SJSA1 (cell line): ENCODE measurements around the gene CARD11. TPM values are rescaled to one million over a fixed set of nuclear protein-coding genes. Genes with fewer than 3 reads are reported as not detected.
"Not testable (repeated sequence)": the region's sequence is repeated elsewhere in the genome, so short reads cannot be mapped to it uniquely, and the experiment has no call there.

ENCODE experiments used
- DNase-seq, 2 experiments: peaks; one replicate each; pipeline ENCODE4 v3.0.0-alpha.2; 2015 to 2020; ENCODE audit warnings: low spot score in 2 of 2, low read depth in 1 of 2
- H3K27ac ChIP-seq: fragments of 250-450 bp; sonication (Bioruptor Pico); 2 replicates; pipeline ENCODE4 v1.5.1; 2020; ENCODE audit warnings: mild to moderate bottlenecking, moderate library complexity
- H3K27me3 ChIP-seq: fragments of 250-450 bp; sonication (Bioruptor Pico); replicated peaks from 2 replicates; pipeline ENCODE4 v1.5.1; 2020; ENCODE audit warnings: mild to moderate bottlenecking, moderate library complexity
- H3K36me3 ChIP-seq: fragments of 250-450 bp; sonication (Bioruptor Pico); 2 replicates; pipeline ENCODE4 v1.5.1; 2020; ENCODE audit warnings: mild to moderate bottlenecking
- H3K4me1 ChIP-seq: fragments of 250-450 bp; sonication (Bioruptor Pico); replicated peaks from 2 replicates; pipeline ENCODE4 v1.6.1; 2021; ENCODE audit warnings: mild to moderate bottlenecking
- H3K4me3 ChIP-seq: fragments of 250-450 bp; sonication (Bioruptor Pico); 2 replicates; pipeline ENCODE4 v1.5.1; 2020; ENCODE audit warnings: mild to moderate bottlenecking
- H3K9me3 ChIP-seq: fragments of 250-450 bp; sonication (Bioruptor Pico); replicated peaks from 2 replicates; pipeline ENCODE4 v1.5.1; 2020; ENCODE audit warnings: mild to moderate bottlenecking
- total RNA-seq: library from RNA; depleted of rRNA; stranded (reverse); fragments of >200 nt; shearing (Covaris generic); gene quantifications from 2 replicates; pipeline ENCODE4 v1.2.3, GENCODE V29; 2014

The CARD11 gene
- total RNA-seq, 1 experiment from 2014 or later = 0.50 TPM

DNA sequence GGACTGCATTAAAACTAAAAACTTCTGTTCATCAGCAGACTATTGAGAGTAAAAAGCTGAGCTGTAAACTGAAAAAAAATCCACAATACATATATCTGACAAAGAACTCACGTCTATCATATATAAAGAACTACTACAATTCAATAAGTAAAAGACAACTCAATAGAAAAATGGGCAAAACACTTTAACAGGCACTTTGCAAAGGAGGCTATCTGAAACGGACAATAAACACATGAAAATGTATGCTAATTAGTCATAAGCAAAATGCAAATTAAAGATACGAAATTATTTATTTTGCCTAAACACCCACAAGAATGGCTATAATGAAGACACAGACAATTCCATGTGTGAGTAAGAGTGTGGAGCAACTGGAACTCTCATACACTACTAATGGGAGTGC is 18.1 kb downstream of the CARD11 start:
- Histone ChIP-seq H3K9me3 (no peaks in the 10 kb centered on the region), H3K4me3 (no peak overlapping the region), H3K27ac (no peak overlapping the region), H3K36me3 (no peaks in the 10 kb centered on the region), H3K4me1 (peaks cover 21% of the 10 kb centered on the region), H3K27me3 (no peaks in the 10 kb centered on the region)
- DNase-seq = no peak

DNA sequence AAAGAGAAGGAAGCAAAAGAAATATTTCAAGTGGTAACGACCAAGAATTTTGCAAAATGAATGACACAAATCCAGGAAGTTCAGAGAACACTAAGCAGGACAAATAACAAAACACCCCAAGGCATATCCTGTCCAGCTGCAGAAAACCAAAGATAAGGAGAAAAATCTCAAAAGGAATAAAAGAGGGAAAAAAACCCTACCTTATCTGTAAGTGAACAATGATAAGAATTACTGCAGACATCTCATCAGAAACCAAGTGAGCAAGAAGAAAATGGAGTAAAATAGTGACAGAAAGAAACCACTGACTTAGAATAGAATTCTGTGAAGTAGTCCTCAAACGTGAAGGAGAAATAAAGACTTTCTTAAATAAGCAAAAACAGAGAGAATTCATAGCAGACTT is 21.8 kb downstream of the CARD11 start:
- no peak for DNase-seq
- H3K27ac ChIP-seq = no peak overlapping the region
- no peaks in the 10 kb centered on the region for H3K36me3 ChIP-seq
- H3K9me3 ChIP-seq = peaks cover 3% of the 10 kb centered on the region
- no peak overlapping the region for H3K4me3 ChIP-seq
- H3K27me3 ChIP-seq = no peaks in the 10 kb centered on the region
- no peaks in the 10 kb centered on the region for H3K4me1 ChIP-seq

DNA sequence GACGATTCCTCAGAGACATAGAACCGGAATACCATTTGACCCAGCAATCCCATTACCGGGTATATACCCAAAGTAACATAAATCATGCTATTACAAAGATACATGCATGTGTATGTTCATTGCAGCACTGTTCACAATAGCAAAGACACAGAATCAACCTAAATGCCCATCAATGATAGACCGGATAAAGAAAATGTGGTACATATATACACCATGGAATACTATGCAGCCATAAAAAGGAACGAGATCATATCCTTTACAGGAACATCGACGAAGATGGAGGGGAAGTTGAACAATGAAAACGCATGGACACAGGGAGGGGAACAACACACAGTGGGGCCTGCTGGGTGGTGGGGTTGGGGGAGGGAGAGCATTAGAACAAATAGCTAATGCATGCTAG is 22.4 kb downstream of the CARD11 start:
- not testable (repeated sequence) for H3K27ac ChIP-seq, H3K27me3 ChIP-seq, H3K36me3 ChIP-seq, H3K9me3 ChIP-seq, DNase-seq, H3K4me3 ChIP-seq, H3K4me1 ChIP-seq

DNA sequence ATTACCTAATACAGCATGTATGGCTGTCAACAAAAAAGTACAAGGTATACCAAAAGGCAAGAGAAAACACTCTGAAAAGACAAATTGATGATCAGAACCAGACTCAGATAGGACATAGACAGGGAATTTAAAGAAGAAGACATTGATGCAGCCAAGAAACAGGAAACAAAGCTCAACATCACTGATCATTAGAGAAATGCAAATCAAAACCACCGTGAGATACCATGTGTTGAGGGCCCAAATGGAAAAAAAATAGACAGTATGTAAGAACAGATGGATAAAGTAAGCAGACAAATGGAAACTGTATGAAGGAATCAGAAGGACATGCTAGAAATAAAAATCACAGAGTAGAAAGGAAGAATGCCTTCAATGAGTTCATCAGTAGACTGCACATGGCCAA is 23.3 kb downstream of the CARD11 start:
- no peak overlapping the region for H3K4me3 ChIP-seq
- H3K27ac ChIP-seq = no peak overlapping the region
- peaks cover 3% of the 10 kb centered on the region for H3K9me3 ChIP-seq
- no peak for DNase-seq
- no peaks in the 10 kb centered on the region for H3K27me3 ChIP-seq
- no peaks in the 10 kb centered on the region for H3K4me1 ChIP-seq
- H3K36me3 ChIP-seq = no peaks in the 10 kb centered on the region

DNA sequence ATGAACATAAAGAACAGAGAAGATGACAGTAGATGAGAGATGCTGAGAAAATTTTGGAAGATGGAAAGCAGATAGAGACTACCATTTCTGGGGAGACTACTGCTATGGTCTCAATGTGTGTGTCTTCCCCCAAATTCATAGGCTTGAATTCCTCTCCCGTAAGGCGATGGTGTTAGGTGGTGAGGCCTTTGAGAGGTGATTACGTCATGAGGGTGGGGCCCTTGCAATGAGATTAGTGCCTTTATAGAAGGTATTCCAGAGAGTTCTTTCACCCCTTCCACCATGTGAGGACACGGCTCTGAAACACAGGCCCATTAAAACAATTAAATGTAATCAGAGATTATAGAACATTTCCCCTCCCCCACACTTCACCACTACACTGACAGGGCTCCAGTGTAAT is 23.9 kb downstream of the CARD11 start:
- Histone ChIP-seq H3K27me3 (no peaks in the 10 kb centered on the region), H3K4me1 (no peaks in the 10 kb centered on the region), H3K27ac (no peak overlapping the region), H3K9me3 (peaks cover 3% of the 10 kb centered on the region), H3K4me3 (no peak overlapping the region), H3K36me3 (no peaks in the 10 kb centered on the region)
- DNase-seq = no peak

DNA sequence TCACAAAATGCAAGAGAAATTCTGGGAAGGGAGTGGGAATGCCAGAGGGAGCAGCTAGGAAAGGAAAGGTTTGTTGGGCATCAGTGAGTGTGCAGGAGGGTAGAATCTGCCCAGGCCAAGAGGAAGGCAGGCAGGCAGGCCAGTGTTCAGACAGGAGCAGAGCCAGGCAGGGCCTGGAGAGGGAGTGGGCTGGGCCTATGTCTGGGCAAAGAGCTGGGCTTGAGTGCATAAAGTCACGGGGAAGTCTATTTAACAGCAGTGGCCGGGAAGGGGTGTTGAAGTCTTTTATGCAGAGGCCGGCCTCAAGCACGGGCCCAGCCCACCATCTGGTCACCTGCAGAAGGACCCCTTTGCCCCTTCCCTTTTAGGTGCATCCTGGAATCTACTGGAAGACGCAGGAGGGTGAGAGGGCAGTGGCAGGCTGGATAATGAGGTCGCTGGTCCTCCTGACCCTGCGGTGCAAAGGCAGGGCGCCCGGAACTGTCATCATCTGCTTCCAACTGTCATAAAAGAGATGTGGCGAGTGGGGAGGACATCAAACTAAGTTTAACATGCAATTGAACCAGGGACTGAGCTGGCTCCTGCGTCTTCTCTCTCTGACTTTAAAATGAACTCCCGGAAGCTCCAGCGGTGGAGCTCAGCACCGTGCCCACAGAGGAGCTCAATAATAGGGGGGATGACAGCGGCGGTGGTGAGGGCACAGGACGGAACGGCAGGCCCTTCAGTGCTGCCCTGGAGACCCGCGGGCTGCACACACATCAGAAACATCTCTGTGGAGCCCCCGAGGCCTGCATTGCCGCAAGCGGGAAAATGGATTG is 29.5 kb downstream of the CARD11 start:
- H3K4me1 ChIP-seq = no peaks in the 10 kb centered on the region
- H3K36me3 ChIP-seq = no peaks in the 10 kb centered on the region
- H3K27me3 ChIP-seq = no peaks in the 10 kb centered on the region
- no peak overlapping the region for H3K27ac ChIP-seq
- no peaks in the 10 kb centered on the region for H3K9me3 ChIP-seq
- no peak overlapping the region for H3K4me3 ChIP-seq
- no peak for DNase-seq

DNA sequence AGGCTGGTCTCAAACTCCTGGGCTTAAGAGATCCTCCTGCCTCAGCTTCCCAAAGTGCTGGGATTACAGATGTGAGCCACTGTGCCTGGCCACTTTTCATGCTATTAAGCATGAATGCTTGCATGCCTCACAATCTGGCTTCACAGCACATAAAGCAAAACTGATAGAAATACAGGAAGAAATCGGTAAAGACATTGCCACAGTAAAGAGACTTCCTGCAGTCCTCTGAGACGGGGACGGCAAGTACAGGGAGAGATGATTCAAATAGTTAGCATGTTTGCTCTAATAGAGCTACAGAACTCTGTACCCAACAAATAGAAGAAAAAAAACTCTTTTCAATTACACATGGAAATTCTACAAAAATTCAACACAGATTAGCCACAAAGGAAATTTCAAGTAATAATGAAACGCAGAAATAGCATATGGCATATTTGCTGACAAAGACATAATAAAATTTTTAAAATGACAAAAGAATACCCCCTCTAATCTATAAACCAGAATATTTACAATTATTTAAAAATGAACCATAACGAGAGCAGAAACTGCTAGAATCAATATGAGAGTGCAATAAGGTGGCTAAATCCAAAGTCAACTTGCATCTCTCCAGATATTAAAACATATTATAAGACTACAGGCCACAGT is 32.3 kb downstream of the CARD11 start:
- no peaks in the 10 kb centered on the region for H3K36me3 ChIP-seq
- no peaks in the 10 kb centered on the region for H3K27me3 ChIP-seq
- no peak for DNase-seq
- H3K4me3 ChIP-seq = no peak overlapping the region
- no peaks in the 10 kb centered on the region for H3K9me3 ChIP-seq
- H3K4me1 ChIP-seq = no peaks in the 10 kb centered on the region
- no peak overlapping the region for H3K27ac ChIP-seq

DNA sequence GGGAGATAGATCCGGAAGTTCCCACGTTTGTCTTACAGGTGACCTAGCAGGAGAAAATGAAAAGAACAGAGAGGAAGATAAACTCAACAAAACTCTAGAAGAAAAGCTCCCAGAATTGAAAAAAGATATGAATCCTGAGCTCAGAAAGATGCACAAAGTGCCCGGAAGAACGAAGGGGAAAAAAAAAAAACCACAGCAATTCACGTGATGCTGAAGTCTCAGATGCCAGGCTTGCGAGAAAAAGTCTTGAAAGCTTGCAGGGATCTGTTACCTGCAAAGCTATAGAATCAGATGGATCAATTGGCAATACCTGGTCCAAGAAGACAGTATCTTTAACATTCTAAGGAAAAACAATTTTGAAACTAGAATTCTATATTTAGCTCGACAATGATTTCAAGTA is 33.5 kb downstream of the CARD11 start:
- H3K4me3 ChIP-seq = no peak overlapping the region
- DNase-seq = no peak
- no peaks in the 10 kb centered on the region for H3K9me3 ChIP-seq
- no peak overlapping the region for H3K27ac ChIP-seq
- H3K36me3 ChIP-seq = no peaks in the 10 kb centered on the region
- peaks cover 2% of the 10 kb centered on the region for H3K4me1 ChIP-seq
- H3K27me3 ChIP-seq = no peaks in the 10 kb centered on the region

DNA sequence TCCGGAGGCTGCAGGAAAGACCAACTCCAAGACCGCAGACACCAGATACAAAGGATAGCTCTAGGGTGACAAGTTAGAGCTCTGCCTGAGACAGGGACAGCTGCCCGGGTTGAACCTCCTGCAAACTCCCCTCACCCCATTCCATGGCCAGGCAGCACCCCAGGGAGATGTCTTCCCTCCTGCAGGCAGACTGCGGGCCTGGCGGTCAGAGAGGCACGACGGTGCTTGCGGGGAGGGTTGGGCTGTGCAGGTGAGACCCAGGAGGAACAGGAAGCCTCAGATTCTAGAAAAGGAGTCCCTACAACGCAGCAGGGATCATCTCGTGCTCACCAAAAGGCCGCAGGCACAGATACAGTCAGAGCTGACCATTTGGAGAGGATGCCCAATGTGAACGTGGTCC is 34.6 kb downstream of the CARD11 start:
- H3K36me3 ChIP-seq = no peaks in the 10 kb centered on the region
- peaks cover 7% of the 10 kb centered on the region for H3K4me1 ChIP-seq
- H3K27me3 ChIP-seq = no peaks in the 10 kb centered on the region
- DNase-seq = no peak
- no peak overlapping the region for H3K27ac ChIP-seq
- H3K4me3 ChIP-seq = no peak overlapping the region
- H3K9me3 ChIP-seq = no peaks in the 10 kb centered on the region

DNA sequence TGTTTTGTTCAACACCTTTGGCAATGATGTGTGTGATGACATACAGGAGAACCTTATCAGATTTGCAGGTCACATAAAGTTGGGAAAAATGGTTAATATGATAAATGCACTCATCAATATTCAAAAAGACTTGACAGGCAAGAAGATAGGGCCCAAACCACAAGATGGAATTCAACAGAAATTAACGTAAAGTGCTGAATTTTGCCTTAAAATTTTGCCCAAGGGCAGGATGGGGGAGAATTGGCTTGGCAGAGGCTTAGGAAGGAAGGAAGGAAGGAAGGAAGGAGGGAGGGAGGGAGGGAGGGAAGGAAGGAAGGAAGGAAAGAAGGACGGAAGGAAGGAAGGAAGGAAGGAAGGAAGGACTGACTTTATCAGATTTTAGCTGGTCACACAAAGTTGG is 35.3 kb downstream of the CARD11 start:
- Histone ChIP-seq H3K36me3 (no peaks in the 10 kb centered on the region), H3K27me3 (no peaks in the 10 kb centered on the region), H3K9me3 (no peaks in the 10 kb centered on the region), H3K4me1 (peaks cover 10% of the 10 kb centered on the region), H3K27ac (no peak overlapping the region), H3K4me3 (no peak overlapping the region)
- no peak for DNase-seq

DNA sequence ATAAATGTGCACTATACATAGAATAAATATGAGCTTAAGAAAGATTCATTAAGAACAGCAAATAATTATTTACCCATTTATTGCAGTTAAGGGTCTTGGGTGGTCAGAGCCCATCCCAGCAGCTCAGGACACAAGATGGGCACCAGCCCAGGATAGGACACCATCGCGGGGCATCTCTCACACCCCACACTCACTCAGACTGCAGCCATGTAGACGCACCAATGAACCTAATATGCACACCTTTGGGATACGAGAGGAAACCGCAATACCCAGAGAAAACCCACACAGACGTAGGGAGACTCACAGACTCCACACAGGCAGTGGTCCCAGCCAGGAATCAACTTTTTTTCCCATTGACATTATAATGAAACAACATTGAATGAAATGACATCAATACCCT is 36.0 kb downstream of the CARD11 start:
- H3K4me1 ChIP-seq = peaks cover 10% of the 10 kb centered on the region
- DNase-seq = no peak
- no peaks in the 10 kb centered on the region for H3K27me3 ChIP-seq
- no peaks in the 10 kb centered on the region for H3K9me3 ChIP-seq
- no peak overlapping the region for H3K27ac ChIP-seq
- no peak overlapping the region for H3K4me3 ChIP-seq
- H3K36me3 ChIP-seq = no peaks in the 10 kb centered on the region

DNA sequence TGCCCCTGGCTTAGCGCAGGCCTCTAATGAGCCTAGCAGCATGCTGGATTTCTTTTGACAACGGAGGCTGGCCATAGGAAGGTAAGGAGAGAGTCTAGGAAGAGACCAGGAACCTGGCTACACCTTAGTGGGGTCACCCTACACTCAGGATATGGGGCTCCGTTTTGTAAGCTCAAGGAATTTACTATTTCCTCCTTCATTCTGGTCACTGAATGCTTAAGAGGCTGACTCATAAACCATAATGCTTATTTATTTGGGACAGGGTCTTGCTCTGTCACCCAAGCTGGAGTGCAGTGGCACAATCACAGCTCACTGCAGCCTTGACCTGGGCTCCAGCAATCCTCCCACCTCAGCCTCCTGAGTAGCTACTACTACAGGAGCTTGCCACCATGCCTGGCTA is 38.4 kb downstream of the CARD11 start:
- Histone ChIP-seq H3K36me3 (no peaks in the 10 kb centered on the region), H3K27ac (0 out of 2 replicates have a peak overlapping the region, but pooled peaks have one; percentile 21), H3K27me3 (no peaks in the 10 kb centered on the region), H3K4me1 (peaks cover 10% of the 10 kb centered on the region), H3K9me3 (no peaks in the 10 kb centered on the region), H3K4me3 (no peak overlapping the region)
- DNase-seq = peak in 1 of 2 experiments; percentile 59

DNA sequence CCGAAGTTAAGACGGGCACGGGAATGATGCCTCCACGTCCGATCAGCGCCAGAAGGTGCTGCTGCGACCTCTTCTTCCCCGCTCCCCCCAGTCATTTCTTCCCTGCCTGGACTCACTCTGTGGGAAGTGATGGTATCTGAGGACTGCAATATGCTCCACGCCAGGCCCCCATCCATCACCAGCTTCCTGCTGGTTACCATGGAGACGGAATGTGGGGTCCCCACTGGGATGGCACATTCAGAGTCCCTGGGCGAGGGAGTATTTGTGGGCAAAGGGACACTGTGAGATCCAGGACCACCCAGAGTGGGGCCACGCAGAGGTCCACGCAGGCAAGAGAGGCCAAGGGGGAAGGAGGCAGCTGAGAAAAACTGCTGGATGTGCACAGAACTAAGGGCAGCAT is 39.7 kb downstream of the CARD11 start:
- Histone ChIP-seq H3K9me3 (no peaks in the 10 kb centered on the region), H3K36me3 (no peaks in the 10 kb centered on the region)

DNA sequence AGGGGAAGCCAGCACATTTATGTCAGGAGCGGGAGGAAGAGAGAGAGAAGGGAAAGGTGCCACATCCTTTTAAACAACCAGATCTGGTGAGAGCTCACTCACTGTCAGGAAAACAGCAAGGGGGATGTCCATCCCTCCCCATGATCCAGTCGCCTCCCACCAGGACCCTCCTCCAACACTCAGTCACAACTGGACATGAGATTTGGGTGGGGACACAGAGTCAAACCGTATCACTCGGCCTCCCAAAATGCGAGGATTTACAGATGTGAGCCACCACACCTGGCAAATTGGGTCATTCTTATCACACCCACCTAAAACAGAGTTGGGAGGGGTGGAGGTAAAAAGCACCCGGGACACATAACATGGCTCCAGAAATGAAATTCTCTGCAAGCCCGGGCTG is 41.0 kb downstream of the CARD11 start:
- H3K9me3 ChIP-seq = no peaks in the 10 kb centered on the region
- H3K27me3 ChIP-seq = no peaks in the 10 kb centered on the region
- no peak for DNase-seq
- no peak overlapping the region for H3K27ac ChIP-seq
- H3K4me1 ChIP-seq = peaks cover 17% of the 10 kb centered on the region
- no peaks in the 10 kb centered on the region for H3K36me3 ChIP-seq
- no peak overlapping the region for H3K4me3 ChIP-seq

More for the DNA sequence above, 39.7 kb downstream of the CARD11 start:
- no peak overlapping the region for H3K27ac ChIP-seq
- no peak overlapping the region for H3K4me3 ChIP-seq
- peaks cover 16% of the 10 kb centered on the region for H3K4me1 ChIP-seq
- no peak for DNase-seq
- no peaks in the 10 kb centered on the region for H3K27me3 ChIP-seq
